AG10803 (cell line): ENCODE measurements around the gene KCNMB4.

Source experiments
- DNase-seq: peaks from one replicate; pipeline ENCODE4 v3.0.0; 2010; ENCODE audit warnings: low read depth
- H3K4me3 ChIP-seq: 2 replicates; pipeline ENCODE4 v1.5.1; 2011; ENCODE audit warnings: mild to moderate bottlenecking, low read length, control low read depth
- TF ChIP-seq, protein P1 (sequence below): conservative IDR thresholded peaks from 2 replicates; pipeline ENCODE4 v1.5.1; 2011; ENCODE audit warnings: mild to moderate bottlenecking, low read length, control low read depth, inconsistent platforms

Gene KCNMB4

DNA sequence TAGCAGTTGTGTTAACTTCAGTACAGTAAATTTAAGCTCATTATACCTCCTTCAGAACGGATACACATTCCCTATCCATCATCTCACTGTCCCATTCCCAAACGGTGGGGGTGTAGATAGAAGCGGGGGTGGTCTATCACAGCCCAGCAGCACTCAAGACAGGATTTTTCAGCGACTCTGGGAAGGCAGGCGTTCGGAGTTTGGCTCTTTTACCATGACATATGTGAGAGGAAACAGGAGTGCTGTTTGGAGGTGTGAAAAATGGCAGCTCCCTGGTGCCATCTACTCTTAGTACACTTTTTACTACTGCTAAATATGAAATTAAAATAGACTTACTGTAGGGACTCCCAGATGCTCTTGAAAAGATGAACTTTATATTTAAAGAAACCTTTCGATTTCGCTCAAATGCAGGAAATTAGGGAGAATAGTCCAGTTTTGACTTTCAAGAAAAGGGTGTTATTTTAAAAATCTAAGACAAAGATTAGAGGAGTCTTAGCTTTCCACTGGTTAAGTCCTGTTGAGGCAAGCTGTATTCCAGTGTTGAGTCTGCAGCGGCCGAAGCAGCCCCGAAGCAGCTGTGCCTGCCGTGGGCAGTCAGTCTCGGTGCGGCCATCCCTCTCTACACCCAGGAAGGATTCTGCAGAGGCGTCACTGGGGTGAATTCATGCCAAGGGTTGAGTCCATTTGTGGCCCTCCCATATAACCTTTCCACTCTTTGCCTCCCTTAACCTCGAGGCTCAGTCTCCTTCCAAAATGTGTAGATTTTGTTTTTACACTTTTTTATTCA is 42.1 kb downstream of the KCNMB4 start:
- DNase-seq, result no peak
- no peak overlapping the region for H3K4me3 ChIP-seq
- TF ChIP-seq, protein P1, sequence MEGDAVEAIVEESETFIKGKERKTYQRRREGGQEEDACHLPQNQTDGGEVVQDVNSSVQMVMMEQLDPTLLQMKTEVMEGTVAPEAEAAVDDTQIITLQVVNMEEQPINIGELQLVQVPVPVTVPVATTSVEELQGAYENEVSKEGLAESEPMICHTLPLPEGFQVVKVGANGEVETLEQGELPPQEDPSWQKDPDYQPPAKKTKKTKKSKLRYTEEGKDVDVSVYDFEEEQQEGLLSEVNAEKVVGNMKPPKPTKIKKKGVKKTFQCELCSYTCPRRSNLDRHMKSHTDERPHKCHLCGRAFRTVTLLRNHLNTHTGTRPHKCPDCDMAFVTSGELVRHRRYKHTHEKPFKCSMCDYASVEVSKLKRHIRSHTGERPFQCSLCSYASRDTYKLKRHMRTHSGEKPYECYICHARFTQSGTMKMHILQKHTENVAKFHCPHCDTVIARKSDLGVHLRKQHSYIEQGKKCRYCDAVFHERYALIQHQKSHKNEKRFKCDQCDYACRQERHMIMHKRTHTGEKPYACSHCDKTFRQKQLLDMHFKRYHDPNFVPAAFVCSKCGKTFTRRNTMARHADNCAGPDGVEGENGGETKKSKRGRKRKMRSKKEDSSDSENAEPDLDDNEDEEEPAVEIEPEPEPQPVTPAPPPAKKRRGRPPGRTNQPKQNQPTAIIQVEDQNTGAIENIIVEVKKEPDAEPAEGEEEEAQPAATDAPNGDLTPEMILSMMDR, result no peak

DNA sequence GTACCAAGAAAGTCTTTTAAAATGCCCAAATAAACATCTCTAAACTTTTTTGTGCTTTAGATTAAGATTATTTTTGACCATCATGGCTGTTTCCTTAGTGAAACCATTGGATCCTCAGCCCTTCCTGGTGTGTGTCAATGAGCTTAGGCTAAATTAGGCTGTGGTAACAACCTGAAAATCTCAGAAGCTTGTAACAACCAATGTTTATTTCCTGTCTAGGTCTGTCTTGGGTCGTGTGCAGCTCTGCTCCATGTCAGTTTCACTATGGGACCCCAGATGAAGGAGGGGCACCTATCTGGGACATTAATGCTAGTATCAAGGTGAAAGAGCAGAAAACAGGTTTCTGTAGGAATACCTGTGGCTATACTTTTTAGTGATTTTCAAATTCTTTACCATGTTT is 49.9 kb downstream of the KCNMB4 start:
- no peak for DNase-seq
- TF ChIP-seq, protein P1, result no peak
- no peak overlapping the region for H3K4me3 ChIP-seq

DNA sequence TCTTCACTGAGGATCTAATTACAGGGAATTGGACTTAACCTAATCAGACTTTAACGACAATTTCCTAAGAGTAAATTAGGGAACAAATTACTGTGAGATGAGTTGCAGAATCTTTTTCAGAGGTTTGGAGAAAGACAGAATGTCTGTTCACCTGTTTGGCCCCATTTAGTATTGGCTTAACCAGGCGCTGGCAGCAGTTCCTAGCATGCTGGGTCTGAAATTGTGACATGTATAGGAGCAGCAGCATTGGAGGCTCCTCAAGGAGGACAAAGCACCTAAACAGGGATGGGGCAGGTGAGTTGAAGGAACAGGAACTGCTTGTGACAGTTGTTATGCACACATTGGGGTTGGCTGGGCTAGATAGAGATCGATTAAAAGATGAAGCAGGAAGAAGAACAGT is 51.0 kb downstream of the KCNMB4 start:
- TF ChIP-seq, protein P1, result no peak
- H3K4me3 ChIP-seq, result no peak overlapping the region
- DNase-seq, result no peak

DNA sequence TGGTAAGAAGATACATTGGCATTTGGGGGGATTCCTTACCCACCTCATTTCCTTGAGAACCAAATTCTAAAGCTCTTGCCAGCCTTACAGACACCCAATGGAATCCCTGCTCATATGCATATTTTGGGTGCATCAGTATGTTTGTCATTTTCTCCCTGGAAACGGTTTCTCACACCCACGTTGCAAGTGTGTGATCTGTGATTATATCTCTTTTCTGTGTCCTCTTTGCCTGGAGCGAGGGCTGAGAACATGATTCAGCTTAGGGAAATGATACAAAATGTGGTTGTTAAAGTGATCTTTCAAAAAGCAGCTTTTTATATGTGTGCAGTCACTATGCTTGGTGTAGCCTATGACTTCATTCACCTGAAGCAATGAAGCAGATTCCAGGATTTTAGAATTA is 52.0 kb downstream of the KCNMB4 start:
- TF ChIP-seq, protein P1, result no peak
- H3K4me3 ChIP-seq, result no peak overlapping the region
- DNase-seq, result peak; percentile 22

DNA sequence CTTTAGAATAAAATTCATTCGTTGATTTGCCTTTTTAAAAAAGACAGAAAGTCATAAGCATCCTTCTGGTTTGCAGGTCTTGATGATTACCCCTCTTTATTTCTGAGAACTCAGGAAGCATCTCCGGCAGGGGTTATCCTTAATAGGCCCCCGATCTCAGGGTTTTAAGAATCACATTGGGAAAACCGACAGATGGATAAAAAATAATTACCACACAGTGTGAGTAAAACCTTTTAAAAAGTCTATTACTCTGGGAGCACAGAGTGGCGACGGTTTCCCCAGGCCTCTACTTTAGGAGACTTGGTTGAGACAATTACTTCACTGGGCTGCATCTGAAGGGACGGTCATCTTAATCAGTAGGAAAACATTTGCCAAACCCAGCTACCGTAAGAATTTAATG is 56.5 kb downstream of the KCNMB4 start:
- no peak for DNase-seq
- TF ChIP-seq, protein P1, result no peak

DNA sequence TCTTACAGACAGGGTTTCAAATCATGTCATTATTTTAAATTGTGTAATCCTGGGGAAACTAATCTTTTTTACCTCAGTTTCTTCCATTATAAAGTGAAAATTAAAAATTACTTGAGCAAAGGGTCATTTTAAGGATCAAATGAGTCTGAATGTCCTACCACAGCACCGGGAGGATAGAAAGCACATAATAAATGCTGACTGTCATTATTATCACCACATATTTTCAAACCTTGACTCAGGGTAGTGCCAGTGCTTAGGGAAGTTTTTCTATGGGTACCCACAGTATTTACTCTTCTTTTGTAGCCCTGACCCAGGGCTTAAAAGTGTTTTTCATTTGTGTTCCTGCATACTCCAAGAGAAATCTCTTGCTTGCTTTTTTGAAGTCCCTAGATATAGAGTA is 60.5 kb downstream of the KCNMB4 start:
- DNase-seq, result no peak
- no peak overlapping the region for H3K4me3 ChIP-seq
- TF ChIP-seq, protein P1, result no peak

More for the DNA sequence above, 56.5 kb downstream of the KCNMB4 start:
- H3K4me3 ChIP-seq, result no peak overlapping the region

DNA sequence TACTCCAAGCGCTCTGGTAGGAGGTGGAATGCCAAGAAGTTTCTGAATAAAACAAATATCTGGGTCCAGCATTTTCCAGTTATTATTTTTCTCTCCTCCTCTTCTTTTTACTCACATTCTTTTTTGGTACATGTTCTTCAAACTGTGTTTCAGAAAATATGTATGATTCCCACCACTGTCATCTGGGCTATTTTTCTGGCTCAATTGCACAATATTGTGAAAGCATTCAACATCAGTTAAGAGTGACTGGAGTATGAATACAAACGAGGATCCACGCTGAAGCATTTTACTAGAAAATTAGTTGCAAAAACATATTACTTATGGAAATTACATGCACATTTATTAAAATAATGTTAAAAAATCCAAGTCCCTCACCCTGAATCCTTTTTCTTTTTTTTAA is 61.5 kb downstream of the KCNMB4 start:
- H3K4me3 ChIP-seq, result no peak overlapping the region
- DNase-seq, result peak; percentile 48
- TF ChIP-seq, protein P1, result no peak
